Tibial nerve (tissue), 4 donors: ENCODE results near the gene UMOD. TPM values are rescaled to one million over a fixed set of nuclear protein-coding genes. Genes with fewer than 3 reads are reported as not detected.

Experiments
- DNase-seq, 2 donors: peaks; one replicate each; pipeline ENCODE4 v3.0.0-alpha.2; 2019; ENCODE audit warnings: low spot score in 2 of 2
- H3K27ac ChIP-seq, 4 donors: fragments of 200-600 bp; sonication (generic) in 3 of 4; one replicate each; pipeline ENCODE4 v1.5.1; 2017 to 2019; ENCODE audit warnings: mild to moderate bottlenecking in 1 of 4
- H3K27me3 ChIP-seq, 2 donors: fragments of 200-600 bp; sonication (generic) in 1 of 2; one replicate each; pipeline versions ENCODE4 v1.5.1 to v1.6.0; 2017 to 2019
- H3K36me3 ChIP-seq, 3 donors: fragments of 200-600 bp; sonication (generic); one replicate each; pipeline ENCODE4 v1.5.1; 2018 to 2019
- H3K4me1 ChIP-seq, 4 donors: fragments of 200-600 bp; sonication (generic) in 3 of 4; one replicate each; pipeline ENCODE4 v1.5.1; 2017 to 2019
- H3K4me3 ChIP-seq, 4 donors: fragments of 200-600 bp; sonication (generic) in 3 of 4; one replicate each; pipeline ENCODE4 v1.5.1; 2017 to 2019; ENCODE audit warnings: mild to moderate bottlenecking in 1 of 4, moderate library complexity in 1 of 4
- H3K9me3 ChIP-seq, 4 donors: fragments of 200-600 bp; sonication (generic) in 3 of 4; one replicate each; pipeline ENCODE4 v1.5.1; 2017 to 2019
- CTCF ChIP-seq, 5 experiments: fragments of 200-600 bp in 3 of 5; fragments of 450-650 bp in 2 of 5; sonication (generic) in 3 of 5; IDR thresholded peaks; one replicate each; pipeline ENCODE4 v1.5.1; 2016 to 2019; ENCODE audit warnings: antibody characterized with exemption in 5 of 5, mild to moderate bottlenecking in 3 of 5, moderate library complexity in 2 of 5
- EP300 ChIP-seq, 2 donors: sonication (generic); formaldehyde crosslinking; IDR thresholded peaks; one replicate each; pipeline ENCODE4 v1.6.1; 2017; ENCODE audit warnings: antibody characterized with exemption in 2 of 2, mild to moderate bottlenecking in 1 of 2
- POLR2A ChIP-seq, 2 donors: fragments of 450-650 bp; IDR thresholded peaks; one replicate each; pipeline ENCODE4 v1.6.1; 2017; ENCODE audit warnings: antibody characterized with exemption in 2 of 2, mild to moderate bottlenecking in 2 of 2, moderate library complexity in 2 of 2
- WGBS, 2 donors: methylation state at CpG; one replicate each; pipeline ENCODE4 v1.1.5; 2018; 5-methylcytosine and 5-hydroxymethylcytosine counted together
- total RNA-seq, 4 donors: library from RNA; depleted of rRNA; stranded (reverse); fragments of >200 nt; gene quantifications; one replicate each; pipeline ENCODE4 v1.1.0, GENCODE V29; 2016

Gene UMOD
- total RNA-seq, 4 donors from 2014 or later, result not detected

GRCh38 chr16:20329392-20330138, 22.9 kb downstream of the UMOD start:
- no peak for TF ChIP-seq POLR2A (IDR thresholded peaks at IDR 0.05)
- TF ChIP-seq CTCF (IDR thresholded peaks at IDR 0.05), result no peak
- TF ChIP-seq EP300 (IDR thresholded peaks at IDR 0.05), result no peak
- no peaks in the 10 kb centered on the region for H3K36me3 ChIP-seq
- no peak overlapping the region for H3K27ac ChIP-seq
- DNase-seq, result no peak
- no peak overlapping the region for H3K4me3 ChIP-seq
- H3K4me1 ChIP-seq, result no peaks in the 10 kb centered on the region
- H3K9me3 ChIP-seq, result no peaks in the 10 kb centered on the region
- no peaks in the 10 kb centered on the region for H3K27me3 ChIP-seq
- WGBS, 2 donors, result 74 to 80% methylated on average over 5 of the region's 5 CpGs

- WGBS, 2 donors, result 75 to 87% methylated on average over 7 of the region's 7 CpGs
- Histone ChIP-seq H3K4me1 (no peaks in the 10 kb centered on the region), H3K27ac (no peak within 1 kb of the TSS), H3K27me3 (no peaks in the 10 kb centered on the region), H3K36me3 (no peaks in the 10 kb centered on the region), H3K9me3 (no peaks in the 10 kb centered on the region), H3K4me3 (no peak within 1 kb of the TSS)
- TF ChIP-seq EP300 (IDR thresholded peaks at IDR 0.05) (no peak), CTCF (IDR thresholded peaks at IDR 0.05) (no peak), POLR2A (IDR thresholded peaks at IDR 0.05) (no peak)
- no peak for DNase-seq
Observed at GRCh38 chr16:20327444-20328041, 25.0 kb downstream of the UMOD start, which contains the start of gene GP2. Gene GP2, minus strand, starts transcription at chr16:20327513. Its CDS starts 1,082 bp downstream, at chr16:20326431.

GRCh38 chr16:20326321-20326720, 26.2 kb downstream of the UMOD start:
- Histone ChIP-seq H3K27me3 (no peaks in the 10 kb centered on the region), H3K9me3 (no peaks in the 10 kb centered on the region), H3K27ac (no peak overlapping the region), H3K4me1 (no peaks in the 10 kb centered on the region), H3K36me3 (no peaks in the 10 kb centered on the region), H3K4me3 (no peak overlapping the region)
- TF ChIP-seq EP300 (IDR thresholded peaks at IDR 0.05) (no peak), CTCF (IDR thresholded peaks at IDR 0.05) (no peak), POLR2A (IDR thresholded peaks at IDR 0.05) (no peak)
- no peak for DNase-seq
- WGBS, 2 donors, result 69 to 71% methylated on average over 3 of the region's 3 CpGs

- Histone ChIP-seq H3K36me3 (no peaks in the 10 kb centered on the region), H3K27ac (no peak overlapping the region)
Observed at GRCh38 chr16:20325005-20325404, 27.5 kb downstream of the UMOD start.

More at GRCh38 chr16:20325005-20325404, 27.5 kb downstream of the UMOD start:
- no peak overlapping the region for H3K4me3 ChIP-seq
- 63 to 80% methylated on average over 3 of the region's 3 CpGs for WGBS, 2 donors
- no peak for DNase-seq
- TF ChIP-seq POLR2A (IDR thresholded peaks at IDR 0.05), result no peak
- TF ChIP-seq EP300 (IDR thresholded peaks at IDR 0.05), result no peak
- TF ChIP-seq CTCF (IDR thresholded peaks at IDR 0.05), result no peak
- H3K4me1 ChIP-seq, result no peaks in the 10 kb centered on the region
- no peaks in the 10 kb centered on the region for H3K27me3 ChIP-seq
- H3K9me3 ChIP-seq, result no peaks in the 10 kb centered on the region
